NT2/D1 (cell line): ENCODE results near the gene NLRX1.

ENCODE experiments used
- DNase-seq: peaks from one replicate; pipeline ENCODE4 v3.0.0-alpha.2; 2011; ENCODE audit warnings: low read depth, low spot score
- H3K27me3 ChIP-seq: 2 replicates; pipeline ENCODE4 v1.6.0; 2011; ENCODE audit warnings: mild to moderate bottlenecking; ENCODE audit not compliant: insufficient read length, insufficient read depth
- H3K36me3 ChIP-seq: 2 replicates; pipeline ENCODE4 v1.6.1; 2011; ENCODE audit warnings: mild to moderate bottlenecking, low read length, mixed read lengths; ENCODE audit not compliant: insufficient read depth, insufficient read length
- H3K4me1 ChIP-seq: 2 replicates; pipeline ENCODE4 v1.5.1; 2011; ENCODE audit not compliant: insufficient read depth, insufficient read length
- H3K4me3 ChIP-seq: 2 replicates; pipeline ENCODE4 v1.5.1; 2011; ENCODE audit warnings: low read depth; ENCODE audit not compliant: insufficient read length
- H3K9ac ChIP-seq: 2 replicates; pipeline ENCODE4 v1.6.0; 2011; ENCODE audit warnings: low read depth; ENCODE audit not compliant: insufficient read length
- H3K9me3 ChIP-seq: 2 replicates; pipeline ENCODE4 v1.5.1; 2011; ENCODE audit warnings: mild to moderate bottlenecking, low read length; ENCODE audit not compliant: insufficient read depth
- SUZ12 ChIP-seq: IDR thresholded peaks from 2 replicates; pipeline ENCODE4 v1.6.1; 2011; ENCODE audit not compliant: insufficient read length, insufficient read depth; ENCODE audit errors: extremely low read depth
- YY1 ChIP-seq: IDR thresholded peaks from 2 replicates; pipeline ENCODE4 v1.6.1; 2011; ENCODE audit not compliant: insufficient read length, insufficient read depth
- ZNF274 ChIP-seq: IDR thresholded peaks from 2 replicates; pipeline ENCODE4 v1.6.1; 2011; ENCODE audit warnings: mild to moderate bottlenecking, low read depth, low read length

The NLRX1 gene

GRCh38 chr11:119168471-119169281 is at the start of gene NLRX1:
Gene NLRX1 (plus strand): TSS chr11:119168725. CDS start chr11:119171404, 2,679 bp downstream.
- Histone ChIP-seq H3K9me3 (no peaks in the 10 kb centered on the region), H3K4me1 (peaks cover 8% of the 10 kb centered on the region), H3K9ac (peak within 1 kb of the TSS; percentile 93), H3K27me3 (no peaks in the 10 kb centered on the region), H3K4me3 (peak within 1 kb of the TSS; percentile 64), H3K36me3 (peaks cover 10% of the 10 kb centered on the region)
- peak; percentile 82 for DNase-seq
- no peak for TF ChIP-seq ZNF274
- peak; percentile 18 for TF ChIP-seq YY1

DNA sequence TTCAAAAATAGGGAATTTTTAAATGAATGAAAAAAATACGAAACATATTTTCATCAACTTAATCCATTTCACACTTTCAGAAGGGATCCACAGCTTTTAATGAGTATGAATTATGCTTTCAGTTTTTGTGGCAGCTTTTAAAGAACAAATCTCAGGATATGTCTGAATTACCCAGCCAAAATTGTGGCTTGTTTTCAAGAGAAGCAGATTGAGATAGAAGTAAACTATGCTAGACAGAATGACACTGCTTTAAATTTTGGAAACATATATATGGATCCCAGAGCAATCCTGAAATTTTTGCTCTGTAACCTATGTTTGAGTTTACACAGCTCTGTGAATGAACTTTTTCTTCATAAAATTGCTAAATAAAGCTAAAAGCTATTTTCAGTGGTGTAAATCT is 49.6 kb upstream of the NLRX1 start:
- Histone ChIP-seq H3K4me3 (no peak overlapping the region), H3K36me3 (peaks cover 18% of the 10 kb centered on the region)
- TF ChIP-seq SUZ12: no peak
- no peak for TF ChIP-seq YY1
- no peak for TF ChIP-seq ZNF274

GRCh38 chr11:119120639-119121007 is 47.9 kb upstream of the NLRX1 start:
- Histone ChIP-seq H3K9ac (peak overlapping the region; percentile 69), H3K27me3 (no peaks in the 10 kb centered on the region), H3K9me3 (no peaks in the 10 kb centered on the region), H3K4me3 (peak overlapping the region; percentile 32), H3K4me1 (no peaks in the 10 kb centered on the region), H3K36me3 (peaks cover 24% of the 10 kb centered on the region)
- no peak for TF ChIP-seq SUZ12
- DNase-seq: no peak

More for the DNA sequence above, 49.6 kb upstream of the NLRX1 start:
- no peak for DNase-seq
- Histone ChIP-seq H3K4me1 (no peaks in the 10 kb centered on the region), H3K27me3 (no peaks in the 10 kb centered on the region), H3K9ac (no peak overlapping the region), H3K9me3 (no peaks in the 10 kb centered on the region)

GRCh38 chr11:119121008-119121810 is 47.3 kb upstream of the NLRX1 start, which contains the start of gene HINFP:
Gene HINFP (plus strand): TSS chr11:119121580. CDS start chr11:119126945, 5,365 bp downstream.
- peak; percentile 99 for DNase-seq
- Histone ChIP-seq H3K36me3 (peaks cover 20% of the 10 kb centered on the region), H3K4me3 (peak within 1 kb of the TSS; percentile 95), H3K9me3 (no peaks in the 10 kb centered on the region), H3K9ac (peak within 1 kb of the TSS; percentile 97), H3K4me1 (no peaks in the 10 kb centered on the region), H3K27me3 (no peaks in the 10 kb centered on the region)
- no peak for TF ChIP-seq SUZ12
- no peak for TF ChIP-seq ZNF274
- no peak for TF ChIP-seq YY1

GRCh38 chr11:119121811-119122124 is 46.8 kb upstream of the NLRX1 start:
- no peaks in the 10 kb centered on the region for H3K27me3 ChIP-seq
- no peak for DNase-seq
- H3K36me3 ChIP-seq: peaks cover 23% of the 10 kb centered on the region
- H3K4me3 ChIP-seq: peak overlapping the region; percentile 95
- no peaks in the 10 kb centered on the region for H3K9me3 ChIP-seq
- H3K4me1 ChIP-seq: no peaks in the 10 kb centered on the region
- no peak for TF ChIP-seq YY1
- no peak for TF ChIP-seq SUZ12
- no peak for TF ChIP-seq ZNF274
- peak overlapping the region; percentile 97 for H3K9ac ChIP-seq

DNA sequence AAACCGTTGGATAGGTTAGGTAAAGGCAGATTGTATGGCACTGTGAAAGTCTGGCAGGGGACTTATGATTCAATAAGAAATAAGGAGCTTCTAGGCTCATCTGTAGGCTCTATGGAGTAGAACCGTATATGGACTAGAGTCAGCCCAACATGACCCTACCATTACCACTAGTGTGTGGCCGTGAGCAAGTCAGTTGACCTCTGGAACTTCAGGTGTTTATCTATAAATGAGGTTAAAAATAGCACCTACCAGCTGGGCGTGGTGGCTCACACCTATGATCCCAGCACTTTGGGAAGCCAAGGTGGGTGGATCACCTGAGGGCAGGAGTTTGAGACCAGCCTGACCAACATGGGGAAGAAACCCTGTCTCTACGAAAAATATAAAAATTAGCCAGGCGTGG is 42.7 kb upstream of the NLRX1 start:
- Histone ChIP-seq H3K9me3 (no peaks in the 10 kb centered on the region), H3K9ac (no peak overlapping the region), H3K36me3 (peaks cover 45% of the 10 kb centered on the region), H3K27me3 (no peaks in the 10 kb centered on the region), H3K4me3 (no peak overlapping the region), H3K4me1 (no peaks in the 10 kb centered on the region)
- no peak for TF ChIP-seq YY1
- TF ChIP-seq SUZ12: no peak
- no peak for TF ChIP-seq ZNF274
- no peak for DNase-seq

DNA sequence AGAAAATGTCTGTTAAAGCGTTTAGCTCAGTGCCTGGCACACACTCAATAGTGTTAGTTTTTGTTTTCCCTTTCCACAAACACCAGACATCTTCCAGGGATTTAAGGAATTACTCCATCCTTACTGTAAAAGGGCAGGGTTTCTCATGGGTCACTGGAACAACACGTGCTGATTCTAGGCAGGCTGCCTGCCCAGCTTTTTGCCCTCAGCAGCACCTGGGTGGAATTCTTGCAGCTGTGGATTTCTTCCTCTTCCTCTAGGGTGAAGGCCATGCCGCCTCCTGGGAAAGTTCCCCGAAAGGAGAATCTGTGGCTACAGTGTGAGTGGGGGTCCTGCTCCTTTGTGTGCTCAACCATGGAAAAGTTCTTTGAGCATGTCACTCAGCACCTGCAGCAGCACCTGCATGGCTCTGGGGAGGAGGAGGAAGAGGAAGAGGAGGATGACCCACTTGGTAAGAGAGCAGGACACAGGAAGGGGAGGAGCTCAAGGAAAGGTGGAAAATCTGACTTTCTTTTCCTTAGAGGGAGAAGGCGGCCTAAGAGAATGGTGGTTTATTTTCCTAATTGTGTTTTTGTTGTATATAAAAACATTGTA is 41.8 kb upstream of the NLRX1 start:
- no peak overlapping the region for H3K9ac ChIP-seq
- DNase-seq: no peak
- peaks cover 55% of the 10 kb centered on the region for H3K36me3 ChIP-seq
- no peaks in the 10 kb centered on the region for H3K27me3 ChIP-seq
- H3K4me1 ChIP-seq: no peaks in the 10 kb centered on the region
- no peak overlapping the region for H3K4me3 ChIP-seq
- TF ChIP-seq SUZ12: no peak
- no peak for TF ChIP-seq YY1
- TF ChIP-seq ZNF274: no peak
- no peaks in the 10 kb centered on the region for H3K9me3 ChIP-seq
